GM19240 (cell line): ENCODE results near the gene LRFN2.

Experiments
- DNase-seq: peaks from one replicate; pipeline ENCODE4 v3.0.0; 2011; ENCODE audit warnings: low spot score; ENCODE audit not compliant: insufficient read length

LRFN2 gene

DNA sequence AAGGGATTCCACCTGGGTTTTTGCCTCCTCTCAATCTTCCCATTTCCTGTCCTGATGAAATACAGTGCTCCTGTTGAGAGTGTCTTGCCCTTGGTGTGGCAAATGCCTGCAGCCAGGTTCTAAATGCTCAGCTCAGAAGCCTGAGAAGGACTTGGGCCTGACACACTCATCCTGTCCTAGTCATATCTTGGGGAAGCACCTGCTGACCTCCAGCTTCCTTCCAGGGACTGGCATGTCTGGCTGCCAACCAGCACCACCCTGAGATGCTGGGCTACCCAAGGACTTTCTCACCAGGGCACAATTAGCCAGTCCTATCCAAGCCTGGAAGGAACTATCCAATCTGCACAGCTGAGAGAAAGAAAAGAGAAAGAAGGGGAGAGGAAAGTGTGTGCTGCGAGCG is 43.4 kb downstream of the LRFN2 start:
- no peak for DNase-seq

DNA sequence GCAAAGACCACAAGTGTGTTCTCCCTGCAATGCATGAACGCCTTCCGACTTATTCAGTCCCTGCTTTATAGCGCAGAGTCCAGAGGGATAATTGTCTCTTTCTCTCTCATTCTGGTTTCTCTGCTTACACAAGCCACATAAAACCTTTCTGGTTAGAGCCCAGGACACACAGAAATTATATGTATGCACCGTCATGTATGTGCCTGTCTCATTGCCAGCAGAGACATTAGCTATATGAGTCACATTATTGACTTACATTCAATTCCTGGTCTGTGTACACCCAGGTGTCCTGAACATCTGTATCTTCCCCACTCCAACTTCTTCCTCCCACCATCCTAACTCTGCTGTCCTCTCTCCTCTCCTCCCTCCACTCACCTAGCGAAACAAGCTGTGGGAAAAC is 44.0 kb downstream of the LRFN2 start:
- DNase-seq: no peak

DNA sequence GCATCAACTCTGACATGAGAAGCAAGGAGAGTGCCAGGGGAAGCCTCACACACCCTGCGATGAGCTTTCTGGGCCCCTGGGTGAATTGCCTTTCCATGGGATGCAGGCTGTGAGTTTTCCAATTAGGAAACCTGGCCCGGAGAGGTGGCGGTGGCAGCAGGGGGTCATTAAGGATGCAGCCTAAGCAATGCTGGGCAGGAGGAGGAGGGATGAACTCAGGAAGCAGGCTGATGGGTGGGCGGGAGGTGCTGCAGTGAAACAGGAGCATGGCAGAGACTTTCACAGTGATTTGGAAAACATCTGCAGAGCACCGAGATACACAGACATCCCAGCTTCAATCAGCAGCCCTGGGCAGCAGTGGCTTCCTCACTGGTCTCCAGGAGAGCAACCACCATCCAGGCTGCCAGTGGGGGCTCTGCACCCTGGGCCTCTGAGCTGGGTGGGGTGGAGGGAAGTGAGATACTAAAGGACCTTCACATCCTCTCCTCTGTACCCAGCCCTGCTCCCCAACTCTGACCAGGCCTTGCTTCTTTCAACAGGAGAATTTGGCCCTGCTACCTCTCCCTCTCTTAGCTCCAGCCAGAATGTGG is 44.9 kb downstream of the LRFN2 start:
- DNase-seq: no peak

DNA sequence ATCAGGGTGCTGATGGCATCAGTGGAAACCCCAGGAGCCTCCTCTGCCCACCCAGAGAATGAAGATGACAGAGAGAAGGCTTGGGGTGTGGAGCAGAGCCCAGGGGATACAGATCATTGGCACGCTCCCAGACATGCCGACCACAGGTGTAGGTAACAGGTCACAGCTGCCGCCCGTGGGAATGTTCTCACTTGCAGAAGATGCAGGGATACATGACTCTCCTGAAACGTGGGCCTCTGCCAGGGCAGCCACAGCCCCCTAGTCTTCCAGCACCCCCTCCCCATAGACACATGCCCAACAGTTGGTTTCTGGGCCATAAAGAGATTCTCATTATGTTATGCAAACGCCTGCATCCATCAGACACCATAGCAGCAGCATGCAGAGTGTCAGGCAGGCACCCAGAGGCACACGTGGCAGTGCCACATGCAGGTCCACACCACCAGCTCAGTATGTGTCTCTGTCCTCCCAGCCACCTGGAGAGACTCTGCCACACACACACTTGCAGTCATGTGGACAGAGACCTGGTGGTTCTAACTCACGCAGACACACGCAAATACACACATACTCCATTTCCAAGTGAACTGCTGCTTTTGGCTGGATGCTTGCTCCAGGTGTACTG is 45.5 kb downstream of the LRFN2 start:
- DNase-seq: no peak

DNA sequence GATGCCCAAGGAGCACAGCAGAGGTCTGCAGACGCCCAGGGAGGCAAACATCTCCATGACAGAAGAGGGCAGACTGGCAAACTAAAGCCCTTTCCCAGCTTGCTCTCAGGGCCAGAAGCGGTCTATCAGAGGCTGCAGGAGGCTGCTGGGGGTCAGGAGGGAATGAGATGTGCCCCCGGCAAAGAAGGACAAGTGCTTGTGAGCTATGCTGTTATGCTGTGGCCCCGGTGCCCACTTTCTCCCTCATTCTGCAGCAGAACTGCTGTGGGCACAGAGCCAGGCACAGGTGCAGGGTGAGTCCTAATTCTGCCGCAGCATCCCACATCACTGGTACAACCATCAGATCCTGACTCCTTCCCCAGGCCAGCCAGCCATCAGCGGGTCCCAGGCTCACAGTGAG is 46.4 kb downstream of the LRFN2 start:
- DNase-seq: no peak

DNA sequence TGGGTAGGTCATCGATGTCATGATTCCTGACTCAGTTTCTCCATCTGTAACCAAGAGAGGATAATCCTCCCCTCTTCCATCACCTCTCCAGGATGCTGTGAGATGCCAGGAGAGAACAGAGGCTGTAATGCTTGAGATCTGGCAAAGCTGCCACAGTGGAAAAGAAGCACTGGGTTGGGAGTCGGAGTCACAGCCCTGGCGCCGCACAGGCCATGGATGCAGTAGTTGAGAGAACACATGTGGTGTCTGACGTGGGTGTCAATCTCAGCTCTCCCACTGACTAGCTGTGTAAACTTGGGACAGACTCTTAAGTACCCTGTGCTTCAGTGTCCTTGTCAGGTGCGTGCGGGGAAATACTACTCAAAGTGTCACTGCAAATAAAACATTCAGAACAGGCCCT is 47.3 kb downstream of the LRFN2 start:
- DNase-seq: no peak

DNA sequence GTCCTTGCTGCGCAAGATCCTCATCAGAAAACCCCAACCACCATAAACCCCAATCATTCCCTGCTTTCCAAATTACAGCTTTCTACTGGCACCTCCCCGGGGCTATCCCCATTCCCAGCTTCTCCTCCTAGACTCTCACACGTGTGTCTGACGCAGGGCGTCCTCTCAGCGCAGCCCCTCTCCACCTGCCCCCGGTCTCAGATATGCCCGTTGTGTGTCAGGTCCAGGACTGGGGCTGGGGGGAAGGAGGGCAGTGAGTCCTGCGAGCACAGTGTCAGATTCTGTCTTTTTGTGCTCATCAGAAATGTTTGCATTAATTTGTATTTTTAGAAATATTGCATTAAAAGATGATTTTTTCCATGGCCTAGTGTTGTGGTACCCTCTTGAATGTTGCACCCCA is 48.6 kb downstream of the LRFN2 start:
- no peak for DNase-seq

DNA sequence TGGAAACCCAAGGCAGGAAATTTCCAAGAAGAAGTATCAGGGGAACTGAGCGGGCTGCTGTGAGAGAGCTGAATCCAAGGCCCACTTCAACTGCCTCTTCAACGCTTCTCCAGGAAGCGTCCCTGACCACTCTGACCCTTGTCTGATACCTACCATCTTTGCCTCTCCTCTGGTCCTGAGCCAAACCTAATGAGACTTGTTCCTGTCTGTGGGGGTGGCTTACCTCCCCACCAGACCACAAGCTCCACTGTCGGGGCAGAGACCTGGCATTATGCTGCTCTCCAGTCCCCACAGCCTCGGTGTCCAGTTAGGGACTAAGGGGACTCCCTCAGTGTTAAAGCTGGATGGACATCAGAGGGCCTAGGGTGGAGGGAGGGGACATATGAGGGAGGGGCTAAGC is 49.7 kb downstream of the LRFN2 start:
- no peak for DNase-seq

DNA sequence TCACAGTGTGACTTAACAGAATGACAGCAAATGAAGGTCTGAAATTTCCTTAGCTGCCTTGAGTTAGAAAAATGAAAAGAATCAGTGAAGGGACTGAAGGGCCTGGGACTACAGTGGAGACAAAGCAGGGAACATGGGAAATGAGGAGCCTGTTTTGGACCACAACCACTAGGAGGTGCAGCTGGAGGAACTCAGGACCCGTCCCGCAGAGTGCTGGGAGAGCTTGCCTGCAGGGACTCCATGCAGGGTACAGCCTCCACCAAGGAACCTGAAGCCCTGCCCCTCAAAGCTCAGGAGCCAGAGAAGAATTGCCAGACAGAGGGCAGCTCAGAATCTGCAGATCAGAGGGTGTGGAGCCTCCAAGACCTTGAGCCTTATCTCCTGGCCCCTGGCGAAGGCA is 50.7 kb downstream of the LRFN2 start:
- DNase-seq: no peak

DNA sequence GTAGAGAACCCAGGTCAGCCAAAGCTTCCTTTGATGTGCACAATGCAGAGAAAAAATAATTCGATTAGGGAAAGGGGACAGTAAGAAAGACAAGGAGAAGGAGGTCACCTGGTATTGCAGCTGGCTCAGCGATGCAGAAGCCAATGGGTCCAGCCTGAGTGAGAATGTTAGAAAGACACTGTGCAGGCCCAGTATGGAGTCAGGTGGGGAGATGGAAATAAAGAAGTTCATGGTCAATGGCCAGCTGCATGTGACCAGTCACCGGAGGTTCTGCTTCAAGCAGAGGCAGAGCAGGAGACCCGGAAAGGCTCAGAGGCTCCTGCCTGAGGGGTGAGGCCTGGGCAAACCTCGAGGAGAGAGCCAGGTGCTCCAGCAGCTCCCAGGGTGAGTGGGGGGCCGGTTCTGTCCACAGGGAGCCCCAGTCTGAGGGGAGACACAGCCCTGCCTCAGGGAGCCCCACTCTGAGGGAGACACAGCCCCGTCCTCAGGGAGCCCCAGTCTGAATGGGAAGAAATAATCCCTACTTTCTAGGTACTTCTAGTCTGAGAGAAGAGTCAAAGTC is 51.3 kb downstream of the LRFN2 start:
- DNase-seq: no peak

DNA sequence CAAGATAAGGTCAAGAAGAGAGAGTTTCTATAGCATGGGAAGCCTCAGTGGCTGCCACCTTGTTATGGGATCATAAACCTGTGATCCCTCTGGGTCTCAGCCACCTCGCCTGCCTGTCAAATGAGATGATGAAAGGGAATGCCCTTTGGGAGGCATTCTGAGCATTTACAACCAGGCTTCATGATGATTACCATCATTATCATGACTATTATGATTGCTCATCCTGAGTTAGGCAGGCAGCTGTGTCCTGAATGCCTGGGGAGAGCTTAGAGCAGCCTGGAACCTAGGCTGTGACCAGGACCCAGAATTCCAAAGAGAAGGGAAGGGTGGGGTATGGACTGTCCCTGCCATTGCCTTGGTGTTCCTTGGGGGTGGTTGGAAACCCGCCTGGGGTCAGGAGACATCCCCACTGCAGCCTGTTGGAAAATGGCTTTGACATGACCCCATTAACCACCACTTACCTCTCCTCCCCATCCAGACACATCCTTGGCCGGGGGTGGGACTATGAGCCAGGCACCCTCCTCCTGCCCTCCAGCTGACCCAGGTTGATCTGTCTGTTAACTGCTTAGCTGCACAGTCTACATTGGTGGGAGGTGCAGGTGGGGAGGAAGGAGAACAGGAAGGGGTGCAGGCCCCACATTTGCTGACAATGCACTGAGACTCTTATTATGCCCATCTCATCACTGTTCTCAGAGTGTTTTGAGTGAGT is 51.9 kb downstream of the LRFN2 start:
- no peak for DNase-seq

DNA sequence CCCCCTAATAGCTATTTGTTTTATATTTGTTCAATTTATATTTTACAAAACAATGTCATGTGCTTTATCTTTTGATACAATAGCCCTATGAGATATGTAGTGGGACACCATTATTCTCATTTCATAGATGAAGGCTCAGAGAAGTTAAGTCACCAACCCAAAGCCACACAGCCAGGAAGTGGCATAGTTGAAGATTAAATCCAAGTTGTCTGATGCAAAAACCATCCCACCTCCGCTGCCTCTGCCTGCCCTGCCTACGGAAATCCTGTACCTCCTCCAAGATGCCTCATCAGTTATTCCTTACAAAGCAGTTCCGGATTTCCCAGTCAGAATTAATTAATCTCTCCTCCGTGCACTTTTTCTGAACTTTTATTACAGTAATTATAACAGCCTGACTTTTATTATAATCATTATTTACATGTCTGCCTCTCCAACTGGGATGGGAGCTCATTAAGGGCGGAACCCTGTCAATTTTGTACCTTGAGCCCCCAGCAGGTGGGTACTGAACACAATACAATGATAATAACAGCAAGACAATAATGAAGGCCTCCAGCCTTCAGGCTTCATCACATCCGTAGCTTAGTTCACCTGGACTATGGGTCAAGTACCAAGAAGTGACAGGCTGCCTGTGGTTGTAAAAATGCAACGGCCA is 54.7 kb downstream of the LRFN2 start:
- DNase-seq: no peak

DNA sequence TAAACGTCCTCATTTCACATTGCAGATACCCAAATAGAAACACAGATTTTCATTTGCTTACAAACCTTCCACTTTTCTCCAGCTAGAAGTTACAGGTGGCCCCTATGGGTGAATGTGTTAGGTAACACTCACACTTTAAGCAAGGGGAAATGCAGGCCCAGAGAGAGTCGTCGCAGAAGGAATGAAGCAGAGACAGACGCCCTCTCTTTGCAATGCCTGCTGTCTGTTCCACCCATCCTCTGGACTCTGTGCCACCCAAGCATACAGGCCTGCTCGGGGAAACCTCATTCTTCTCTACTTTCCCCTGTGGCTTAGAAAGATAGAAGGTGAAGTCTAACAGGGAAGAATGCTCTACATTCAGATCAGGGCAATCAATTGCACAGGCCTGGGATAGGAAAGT is 57.2 kb downstream of the LRFN2 start:
- DNase-seq: no peak

DNA sequence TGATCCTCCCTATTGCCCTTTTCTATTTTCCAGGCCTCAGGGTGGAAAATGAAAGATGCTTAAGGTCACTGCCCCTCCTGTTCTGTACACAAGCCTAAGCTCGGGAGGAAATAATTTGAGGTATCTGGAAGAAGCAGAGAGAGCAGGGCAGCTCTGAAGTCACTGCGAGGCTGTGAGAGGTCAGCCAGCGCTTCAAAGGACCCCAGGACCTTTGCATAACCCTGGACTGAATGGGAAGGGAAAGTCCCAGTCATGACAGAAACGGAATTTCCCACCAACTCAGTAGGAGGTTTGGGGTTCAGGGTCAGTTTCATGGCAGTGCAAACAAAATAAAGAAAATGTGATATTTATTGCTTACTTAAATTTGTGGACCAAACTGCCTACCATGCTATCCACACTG is 58.1 kb downstream of the LRFN2 start:
- DNase-seq: no peak

DNA sequence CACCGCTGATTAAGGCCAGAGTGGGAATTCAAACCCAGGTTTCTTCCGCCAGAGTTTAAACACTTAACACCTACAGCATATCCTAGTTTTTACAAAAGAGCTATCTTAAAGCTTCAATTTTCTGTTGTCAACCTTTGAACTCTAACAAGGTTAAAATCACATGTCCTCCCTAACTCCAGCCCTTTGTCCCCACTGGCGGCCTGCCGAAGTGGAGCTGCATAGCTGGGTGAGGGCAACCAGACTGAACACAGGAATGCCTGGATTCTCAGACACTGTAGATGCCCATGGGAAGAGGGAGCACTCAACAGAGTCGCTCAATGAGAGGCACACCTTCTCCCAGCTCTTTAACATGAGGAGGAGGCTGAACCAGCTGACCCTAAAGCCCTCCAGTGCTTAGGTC is 59.1 kb downstream of the LRFN2 start:
- no peak for DNase-seq

DNA sequence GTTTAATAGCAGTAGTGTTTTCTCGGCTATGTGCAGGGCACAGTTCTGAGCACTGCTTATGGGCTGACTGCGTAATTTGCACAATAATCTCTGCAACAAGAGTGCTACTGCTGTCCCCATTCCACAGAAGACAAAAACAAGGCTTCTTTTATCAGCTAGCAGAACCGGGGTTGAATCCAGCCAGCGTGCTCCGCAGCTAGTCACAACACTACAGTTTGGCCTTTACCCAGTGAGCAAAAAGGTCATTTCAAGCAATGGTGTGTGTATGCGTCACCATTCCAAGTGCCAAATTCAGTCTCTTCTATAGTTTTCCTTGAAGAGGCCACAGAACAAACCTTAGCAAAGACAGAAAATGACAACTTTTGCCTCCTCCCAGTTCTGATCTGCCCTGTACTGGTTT is 61.1 kb downstream of the LRFN2 start:
- DNase-seq: no peak

DNA sequence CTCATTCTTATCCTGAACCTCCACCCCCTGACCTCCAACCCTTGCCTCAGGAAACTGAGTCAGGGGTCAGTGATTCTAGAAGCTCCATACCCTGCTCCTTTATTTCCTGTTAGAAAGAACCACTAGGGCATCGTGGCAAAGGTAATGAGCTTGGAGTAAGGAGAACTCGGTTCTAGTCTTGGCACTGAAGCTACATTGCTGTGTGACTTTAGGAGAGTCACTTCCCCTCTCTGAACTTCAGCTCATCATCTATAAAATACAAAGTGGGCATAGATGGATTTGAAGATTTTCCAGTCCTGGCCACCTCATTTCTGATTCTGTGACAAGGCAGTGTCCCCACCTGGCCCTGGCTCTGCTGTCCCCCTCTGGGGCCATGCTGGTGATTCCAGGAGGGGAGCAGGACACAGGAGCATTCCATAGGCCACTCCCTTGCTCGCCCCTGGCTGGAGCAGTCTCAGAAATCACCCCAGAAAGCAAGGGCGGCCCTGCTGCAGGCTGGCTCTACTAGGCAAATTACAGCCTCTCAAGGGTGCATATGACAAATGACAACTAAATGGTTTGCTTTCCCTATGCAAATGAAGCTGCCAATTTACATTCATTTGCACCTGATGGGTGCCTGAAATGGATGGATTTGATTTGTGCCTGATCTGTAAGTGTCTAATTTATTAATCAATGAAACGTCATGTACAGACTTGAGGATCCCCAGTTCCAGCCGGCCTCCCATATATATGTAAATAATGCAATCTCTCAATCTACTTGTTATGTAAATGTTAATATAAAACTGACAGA is 62.2 kb downstream of the LRFN2 start:
- no peak for DNase-seq

DNA sequence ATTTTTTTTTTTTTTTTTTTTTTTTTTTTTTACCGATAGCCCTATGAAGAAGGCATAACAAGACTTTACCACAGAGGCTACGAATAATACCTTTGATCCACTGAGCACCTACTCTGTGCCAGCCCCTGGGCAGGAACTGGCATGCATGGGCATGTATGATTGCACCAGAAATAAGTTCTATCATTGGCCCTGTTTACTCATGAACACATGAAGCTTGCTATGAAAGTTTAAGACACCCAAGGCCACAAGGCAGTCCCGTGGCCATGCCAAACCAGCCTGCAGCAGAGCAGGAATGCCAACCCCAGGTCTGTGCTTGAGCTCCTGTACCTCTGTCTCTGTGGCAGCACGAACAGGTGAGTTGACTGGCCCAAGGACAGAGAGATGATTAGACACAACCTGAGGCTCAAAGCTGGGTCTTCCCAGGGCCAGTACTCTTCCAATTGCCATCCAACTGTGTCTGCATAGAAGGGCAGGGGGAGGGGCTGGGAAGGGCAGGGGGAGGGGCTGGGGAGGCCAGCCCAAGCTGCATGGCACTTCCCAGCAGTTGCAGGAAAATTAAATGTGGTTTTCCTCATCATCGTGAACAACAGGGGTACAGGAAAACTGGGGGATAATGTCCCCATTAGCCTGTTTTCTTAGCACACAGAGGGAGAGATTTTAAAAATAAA is 63.5 kb downstream of the LRFN2 start:
- no peak for DNase-seq

DNA sequence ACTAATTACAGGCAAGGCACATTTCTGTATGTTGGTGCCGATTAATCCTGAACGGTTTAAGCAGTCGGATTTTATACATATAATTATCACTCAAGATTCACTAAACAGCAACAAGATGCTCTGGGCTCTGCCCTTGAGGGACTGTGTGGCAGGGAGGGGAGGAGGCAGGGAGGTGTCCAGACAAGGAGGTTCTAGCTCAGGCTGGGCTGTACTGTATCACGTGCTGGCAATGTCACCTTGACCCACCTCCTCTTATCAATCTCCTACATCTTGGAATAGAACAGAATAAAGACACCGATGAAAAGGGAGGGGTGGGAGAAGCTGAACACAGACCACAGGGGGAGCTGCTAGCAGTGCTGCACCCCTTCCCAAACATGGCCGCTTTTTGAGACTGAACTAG is 65.7 kb downstream of the LRFN2 start:
- no peak for DNase-seq

DNA sequence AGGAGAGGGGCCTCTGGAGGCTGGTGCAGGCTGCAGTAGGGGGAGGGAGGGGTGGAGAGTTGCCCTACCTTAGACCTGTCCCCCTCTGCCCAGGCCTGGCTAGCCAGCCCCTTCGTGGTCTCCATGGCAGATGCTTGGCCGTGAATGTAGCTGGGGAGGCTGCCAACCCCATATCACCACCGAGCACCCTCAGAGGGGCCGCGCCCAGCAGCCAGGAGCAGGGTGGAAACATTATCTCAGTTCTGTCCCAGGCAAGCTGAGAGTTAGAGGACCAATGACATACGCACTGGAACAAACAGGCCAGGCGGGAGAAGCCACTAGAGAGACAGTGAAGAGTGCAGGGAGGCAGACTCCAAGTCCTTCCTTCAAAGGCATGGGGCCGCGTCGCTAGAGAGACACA is 66.5 kb downstream of the LRFN2 start:
- no peak for DNase-seq

DNA sequence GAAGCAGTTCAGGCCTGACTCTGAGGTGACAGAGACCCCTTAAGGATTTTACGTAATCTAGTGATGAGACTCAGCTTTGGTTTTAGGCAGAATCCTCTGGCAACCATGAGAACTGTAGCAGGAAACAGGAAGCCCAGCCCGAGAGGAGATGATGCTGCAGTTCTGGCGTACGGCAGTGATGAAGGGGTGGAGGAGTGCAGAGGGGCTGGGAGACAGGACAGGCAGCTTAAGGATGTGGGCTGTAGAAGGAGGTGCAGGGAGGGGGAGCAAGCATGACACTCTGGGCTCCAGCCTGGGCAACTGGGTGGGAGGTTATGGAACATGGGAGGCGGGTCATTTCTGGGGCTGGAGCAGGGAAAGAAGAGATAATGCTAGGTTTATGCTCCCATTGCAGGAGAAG is 67.1 kb downstream of the LRFN2 start:
- no peak for DNase-seq
